HepG2 (cell line): ENCODE measurements around the gene ZFAND4. TPM values are rescaled to one million over a fixed set of nuclear protein-coding genes. Genes with fewer than 3 reads are reported as not detected.

Experiments
- AKAP8 ChIP-seq: sonication (generic); formaldehyde crosslinking; IDR thresholded peaks from 2 replicates; pipeline ENCODE4 v1.5.1; 2020; ENCODE audit warnings: mild to moderate bottlenecking, missing genetic modification reagents
- CBX5 ChIP-seq: sonication (generic); formaldehyde crosslinking; IDR thresholded peaks from 2 replicates; pipeline ENCODE4 v1.4.0; 2020; ENCODE audit warnings: missing genetic modification reagents, borderline replicate concordance
- GABPB1 ChIP-seq: IDR thresholded peaks from 2 replicates; pipeline ENCODE4 v1.6.1; 2016; ENCODE audit warnings: mild to moderate bottlenecking, missing genetic modification reagents, moderate library complexity, missing compliant biosample characterization
- JUND ChIP-seq: sonication (generic); formaldehyde crosslinking; IDR thresholded peaks from 2 replicates; pipeline ENCODE4 v1.8.0; 2022; ENCODE audit warnings: mild to moderate bottlenecking, missing genetic modification reagents
- KLF15 ChIP-seq: sonication (generic); formaldehyde crosslinking; IDR thresholded peaks from 2 replicates; pipeline ENCODE4 v1.8.1; 2023; ENCODE audit warnings: borderline replicate concordance, mild to moderate bottlenecking, inconsistent platforms, missing genetic modification reagents, mixed read lengths
- PTBP1 ChIP-seq: fragments of 200-400 bp; formaldehyde crosslinking; IDR thresholded peaks from 2 replicates; pipeline ENCODE4 v1.6.1; 2018; ENCODE audit warnings: low read length, low read depth; ENCODE audit not compliant: poor library complexity, severe bottlenecking
- SALL1 ChIP-seq: sonication (generic); formaldehyde crosslinking; IDR thresholded peaks from 2 replicates; pipeline ENCODE4 v1.8.0; 2022; ENCODE audit warnings: mild to moderate bottlenecking, missing genetic modification reagents
- SMARCC2 ChIP-seq: fragments of 450-650 bp; IDR thresholded peaks from 2 replicates; pipeline ENCODE4 v1.6.1; 2017; ENCODE audit warnings: antibody characterized with exemption, mild to moderate bottlenecking
- SP140L ChIP-seq: sonication (generic); formaldehyde crosslinking; IDR thresholded peaks from 2 replicates; pipeline ENCODE4 v1.4.0; 2020; ENCODE audit warnings: missing genetic modification reagents, borderline replicate concordance
- TARDBP ChIP-seq: sonication (generic); formaldehyde crosslinking; IDR thresholded peaks from 2 replicates; pipeline ENCODE4 v1.8.0; 2022; ENCODE audit warnings: mild to moderate bottlenecking, missing genetic modification reagents
- TBX3 ChIP-seq: fragments of 450-650 bp; IDR thresholded peaks from 2 replicates; pipeline ENCODE4 v1.6.1; 2017; ENCODE audit warnings: antibody characterized with exemption, mild to moderate bottlenecking, inconsistent platforms, borderline replicate concordance
- ZEB1 ChIP-seq: IDR thresholded peaks from 2 replicates; pipeline ENCODE4 v1.6.1; 2012; ENCODE audit warnings: mild to moderate bottlenecking, low read depth, inconsistent platforms; ENCODE audit not compliant: insufficient replicate concordance
- ZNF335 ChIP-seq: sonication (generic); formaldehyde crosslinking; IDR thresholded peaks from 2 replicates; pipeline ENCODE4 v1.4.0; 2020; ENCODE audit warnings: missing genetic modification reagents
- ZSCAN31 ChIP-seq: sonication (generic); formaldehyde crosslinking; IDR thresholded peaks from 2 replicates; pipeline ENCODE4 v1.5.0; 2020; ENCODE audit warnings: low read depth, mild to moderate bottlenecking, missing genetic modification reagents
- polyA plus RNA-seq, 8 experiments: library from polyadenylated mRNA; depleted of rRNA in 3 of 8; stranded (reverse) in 7 of 8; unstranded in 1 of 8; fragments of >200 nt; fragmentation: Illumina TruSeq in 4 of 8; extraction: Trizol in 4 of 8; gene quantifications; 2 replicates each; pipeline versions ENCODE4 v1.2.1 to v1.2.3, GENCODE V29; 2011 to 2016; ENCODE audit warnings: low read depth in 4 of 8, missing spikeins in 1 of 8, mixed read lengths in 1 of 8; ENCODE audit not compliant: insufficient read depth in 1 of 8
- total RNA-seq, 5 experiments: library from RNA; depleted of rRNA; stranded (reverse); fragments of >200 nt; fragmentation: Illumina TruSeq; extraction: Trizol; gene quantifications; 2 replicates each; pipeline ENCODE4 v1.2.3, GENCODE V29; 2016; ENCODE audit warnings: low read depth in 1 of 5
- TF ChIP-seq, protein P1 (sequence below): IDR thresholded peaks from 2 replicates; pipeline ENCODE4 v1.6.1; 2016; ENCODE audit warnings: missing compliant biosample characterization, missing genetic modification reagents, borderline replicate concordance
- TF ChIP-seq, protein P2 (sequence below): sonication (generic); formaldehyde crosslinking; IDR thresholded peaks from 2 replicates; pipeline ENCODE4 v1.4.0; 2020; ENCODE audit warnings: missing genetic modification reagents, mild to moderate bottlenecking, borderline replicate concordance
- TF ChIP-seq, protein P3 (sequence below): sonication (generic); formaldehyde crosslinking; IDR thresholded peaks from 2 replicates; pipeline ENCODE4 v1.5.0; 2020; ENCODE audit warnings: mild to moderate bottlenecking, missing genetic modification reagents
- TF ChIP-seq, protein P4 (sequence below): sonication (generic); formaldehyde crosslinking; IDR thresholded peaks from 2 replicates; pipeline ENCODE4 v1.8.0; 2022; ENCODE audit warnings: missing genetic modification reagents, mild to moderate bottlenecking, moderate library complexity, borderline replicate concordance
- TF ChIP-seq, protein P5 (sequence below): IDR thresholded peaks from 2 replicates; pipeline ENCODE4 v1.6.1; 2018; ENCODE audit warnings: missing genetic modification reagents, mild to moderate bottlenecking, missing compliant biosample characterization

The ZFAND4 gene
- total and polyA plus RNA-seq, 2 of the 13 experiments (the other 11 are each of a cell fraction or from before 2014, with no cell fraction given): 2.9 to 9.2 TPM

DNA sequence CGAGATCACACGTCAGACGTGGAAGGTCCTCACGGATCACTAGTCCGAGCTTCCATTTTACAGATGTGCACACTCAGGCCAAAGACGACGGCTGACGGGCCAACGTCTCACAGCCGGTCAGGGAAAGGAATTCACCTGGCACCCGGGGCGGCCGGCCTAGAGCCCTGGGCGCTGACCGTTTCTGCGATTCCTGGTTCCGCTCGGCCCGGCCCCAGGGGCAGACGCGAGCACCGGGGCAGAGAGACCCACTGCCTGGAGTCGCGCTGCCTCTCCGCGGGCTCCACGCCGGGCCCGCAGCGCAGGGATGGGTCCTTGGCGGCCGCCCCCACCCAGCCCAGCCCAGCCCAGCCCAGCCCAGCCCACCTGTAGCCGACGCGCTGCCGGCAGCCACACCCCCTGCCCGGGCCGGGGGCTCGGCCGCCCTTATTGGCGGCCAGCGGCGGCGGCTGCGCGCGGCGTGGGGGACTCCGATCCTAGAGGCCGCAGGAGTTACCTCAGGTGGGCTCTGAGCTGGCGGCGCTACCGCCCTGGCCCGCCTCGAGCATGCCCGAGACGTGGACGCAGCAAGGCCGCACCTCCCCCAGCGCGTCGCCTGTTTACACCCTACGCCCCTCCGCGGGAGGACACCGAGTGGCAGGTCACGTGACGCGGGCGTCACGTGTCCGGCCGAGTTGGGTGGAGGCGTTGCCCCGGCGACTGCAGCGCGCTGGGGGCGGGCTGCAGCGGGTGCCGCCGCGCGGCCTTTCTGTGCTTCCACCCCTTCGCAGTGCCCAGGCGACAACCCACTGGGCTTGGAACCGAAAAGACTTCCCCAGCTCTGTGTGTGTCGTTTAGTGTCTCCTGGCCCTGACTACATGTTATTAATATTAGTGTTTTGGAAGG lies 78.1 kb downstream of the ZFAND4 start (continued):
- TF ChIP-seq CBX5 (CRISPR knock-in tag) (peak; percentile 84; the same call in 1 of the 2 replicates), AKAP8 (CRISPR knock-in tag) (no peak), ZSCAN31 (CRISPR knock-in tag) (peak; percentile 86), GABPB1 (CRISPR knock-in tag) (peak; percentile 89), ZEB1 (peak; percentile 70), KLF15 (CRISPR knock-in tag) (peak; percentile 84; the same call in 1 of the 2 replicates), JUND (CRISPR knock-in tag) (peak; percentile 45; the same call in 1 of the 2 replicates), ZNF335 (CRISPR knock-in tag) (no peak), TBX3 (peak; percentile 77), SALL1 (CRISPR knock-in tag) (peak; percentile 97), SMARCC2 (no peak), PTBP1 (no peak), SP140L (CRISPR knock-in tag) (no peak), TARDBP (peak; percentile 80)
- TF ChIP-seq, protein P1, sequence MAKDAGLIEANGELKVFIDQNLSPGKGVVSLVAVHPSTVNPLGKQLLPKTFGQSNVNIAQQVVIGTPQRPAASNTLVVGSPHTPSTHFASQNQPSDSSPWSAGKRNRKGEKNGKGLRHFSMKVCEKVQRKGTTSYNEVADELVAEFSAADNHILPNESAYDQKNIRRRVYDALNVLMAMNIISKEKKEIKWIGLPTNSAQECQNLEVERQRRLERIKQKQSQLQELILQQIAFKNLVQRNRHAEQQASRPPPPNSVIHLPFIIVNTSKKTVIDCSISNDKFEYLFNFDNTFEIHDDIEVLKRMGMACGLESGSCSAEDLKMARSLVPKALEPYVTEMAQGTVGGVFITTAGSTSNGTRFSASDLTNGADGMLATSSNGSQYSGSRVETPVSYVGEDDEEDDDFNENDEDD (CRISPR knock-in tag): peak; percentile 92
- TF ChIP-seq, protein P2, sequence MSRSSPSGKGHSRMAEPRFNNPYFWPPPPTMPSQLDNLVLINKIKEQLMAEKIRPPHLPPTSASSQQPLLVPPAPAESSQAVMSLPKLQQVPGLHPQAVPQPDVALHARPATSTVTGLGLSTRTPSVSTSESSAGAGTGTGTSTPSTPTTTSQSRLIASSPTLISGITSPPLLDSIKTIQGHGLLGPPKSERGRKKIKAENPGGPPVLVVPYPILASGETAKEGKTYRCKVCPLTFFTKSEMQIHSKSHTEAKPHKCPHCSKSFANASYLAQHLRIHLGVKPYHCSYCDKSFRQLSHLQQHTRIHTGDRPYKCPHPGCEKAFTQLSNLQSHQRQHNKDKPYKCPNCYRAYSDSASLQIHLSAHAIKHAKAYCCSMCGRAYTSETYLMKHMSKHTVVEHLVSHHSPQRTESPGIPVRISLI (CRISPR knock-in tag): no peak
- TF ChIP-seq, protein P3, sequence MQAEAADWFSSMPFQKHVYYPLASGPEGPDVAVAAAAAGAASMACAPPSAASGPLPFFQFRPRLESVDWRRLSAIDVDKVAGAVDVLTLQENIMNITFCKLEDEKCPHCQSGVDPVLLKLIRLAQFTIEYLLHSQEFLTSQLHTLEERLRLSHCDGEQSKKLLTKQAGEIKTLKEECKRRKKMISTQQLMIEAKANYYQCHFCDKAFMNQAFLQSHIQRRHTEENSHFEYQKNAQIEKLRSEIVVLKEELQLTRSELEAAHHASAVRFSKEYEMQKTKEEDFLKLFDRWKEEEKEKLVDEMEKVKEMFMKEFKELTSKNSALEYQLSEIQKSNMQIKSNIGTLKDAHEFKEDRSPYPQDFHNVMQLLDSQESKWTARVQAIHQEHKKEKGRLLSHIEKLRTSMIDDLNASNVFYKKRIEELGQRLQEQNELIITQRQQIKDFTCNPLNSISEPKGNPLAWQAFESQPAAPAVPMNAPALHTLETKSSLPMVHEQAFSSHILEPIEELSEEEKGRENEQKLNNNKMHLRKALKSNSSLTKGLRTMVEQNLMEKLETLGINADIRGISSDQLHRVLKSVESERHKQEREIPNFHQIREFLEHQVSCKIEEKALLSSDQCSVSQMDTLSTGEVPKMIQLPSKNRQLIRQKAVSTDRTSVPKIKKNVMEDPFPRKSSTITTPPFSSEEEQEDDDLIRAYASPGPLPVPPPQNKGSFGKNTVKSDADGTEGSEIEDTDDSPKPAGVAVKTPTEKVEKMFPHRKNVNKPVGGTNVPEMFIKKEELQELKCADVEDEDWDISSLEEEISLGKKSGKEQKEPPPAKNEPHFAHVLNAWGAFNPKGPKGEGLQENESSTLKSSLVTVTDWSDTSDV (CRISPR knock-in tag): no peak
- TF ChIP-seq, protein P4, sequence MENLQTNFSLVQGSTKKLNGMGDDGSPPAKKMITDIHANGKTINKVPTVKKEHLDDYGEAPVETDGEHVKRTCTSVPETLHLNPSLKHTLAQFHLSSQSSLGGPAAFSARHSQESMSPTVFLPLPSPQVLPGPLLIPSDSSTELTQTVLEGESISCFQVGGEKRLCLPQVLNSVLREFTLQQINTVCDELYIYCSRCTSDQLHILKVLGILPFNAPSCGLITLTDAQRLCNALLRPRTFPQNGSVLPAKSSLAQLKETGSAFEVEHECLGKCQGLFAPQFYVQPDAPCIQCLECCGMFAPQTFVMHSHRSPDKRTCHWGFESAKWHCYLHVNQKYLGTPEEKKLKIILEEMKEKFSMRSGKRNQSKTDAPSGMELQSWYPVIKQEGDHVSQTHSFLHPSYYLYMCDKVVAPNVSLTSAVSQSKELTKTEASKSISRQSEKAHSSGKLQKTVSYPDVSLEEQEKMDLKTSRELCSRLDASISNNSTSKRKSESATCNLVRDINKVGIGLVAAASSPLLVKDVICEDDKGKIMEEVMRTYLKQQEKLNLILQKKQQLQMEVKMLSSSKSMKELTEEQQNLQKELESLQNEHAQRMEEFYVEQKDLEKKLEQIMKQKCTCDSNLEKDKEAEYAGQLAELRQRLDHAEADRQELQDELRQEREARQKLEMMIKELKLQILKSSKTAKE: peak; percentile 38; the same call in 1 of the 2 replicates
- TF ChIP-seq, protein P5, sequence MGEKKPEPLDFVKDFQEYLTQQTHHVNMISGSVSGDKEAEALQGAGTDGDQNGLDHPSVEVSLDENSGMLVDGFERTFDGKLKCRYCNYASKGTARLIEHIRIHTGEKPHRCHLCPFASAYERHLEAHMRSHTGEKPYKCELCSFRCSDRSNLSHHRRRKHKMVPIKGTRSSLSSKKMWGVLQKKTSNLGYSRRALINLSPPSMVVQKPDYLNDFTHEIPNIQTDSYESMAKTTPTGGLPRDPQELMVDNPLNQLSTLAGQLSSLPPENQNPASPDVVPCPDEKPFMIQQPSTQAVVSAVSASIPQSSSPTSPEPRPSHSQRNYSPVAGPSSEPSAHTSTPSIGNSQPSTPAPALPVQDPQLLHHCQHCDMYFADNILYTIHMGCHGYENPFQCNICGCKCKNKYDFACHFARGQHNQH: peak; percentile 87
